GM18873 (cell line): Measurements from ENCODE around the gene AMD1.
"Not testable (repeated sequence)": the region's sequence is repeated elsewhere in the genome, so short reads cannot be mapped to it uniquely, and the experiment has no call there.

Source experiments
- ATAC-seq: cut with Tn5 transposase; IDR thresholded peaks from one replicate; pipeline ENCODE4 v1.9.1; 2021; ENCODE audit warnings: mild to moderate bottlenecking, moderate library complexity, moderate number of reproducible peaks; ENCODE audit not compliant: unreplicated experiment, low FRiP score

The AMD1 gene

GRCh38 chr6:110876806-110877564 lies 2.4 kb downstream of the AMD1 start:
- ATAC-seq, result no peak

GRCh38 chr6:110877569-110877968 lies 3.0 kb downstream of the AMD1 start:
- ATAC-seq, result no peak

- no peak for ATAC-seq
These were observed 4.4 kb downstream of the AMD1 start for GRCh38 chr6:110878751-110879522.

DNA sequence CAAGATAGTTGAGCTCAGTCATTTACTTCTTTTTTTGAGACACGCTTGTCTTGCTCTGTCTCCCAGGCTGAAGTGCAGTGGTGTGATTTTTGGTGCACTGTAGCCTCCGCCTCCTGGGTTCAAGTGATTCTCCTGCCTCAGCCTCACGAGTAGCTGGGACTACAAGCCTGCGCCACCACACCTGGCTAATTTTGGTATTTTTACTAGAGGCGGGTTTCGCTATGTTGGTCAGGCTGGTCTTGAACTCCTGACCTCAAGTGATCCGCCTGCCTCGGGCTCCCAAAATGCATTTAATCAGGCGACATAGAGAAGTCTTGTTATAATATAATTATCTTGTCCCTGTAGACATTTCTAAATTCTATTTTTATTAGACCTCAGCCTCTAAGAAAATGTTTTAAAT lies 6.1 kb downstream of the AMD1 start:
- ATAC-seq, result no peak

- no peak for ATAC-seq
These were observed 7.1 kb downstream of the AMD1 start for GRCh38 chr6:110881546-110882273.

GRCh38 chr6:110882274-110882619 lies 7.7 kb downstream of the AMD1 start:
- no peak for ATAC-seq

- no peak for ATAC-seq
These were observed 8.4 kb downstream of the AMD1 start for GRCh38 chr6:110882824-110883554.

- no peak for ATAC-seq
These were observed 9.7 kb downstream of the AMD1 start for GRCh38 chr6:110884321-110884720.

DNA sequence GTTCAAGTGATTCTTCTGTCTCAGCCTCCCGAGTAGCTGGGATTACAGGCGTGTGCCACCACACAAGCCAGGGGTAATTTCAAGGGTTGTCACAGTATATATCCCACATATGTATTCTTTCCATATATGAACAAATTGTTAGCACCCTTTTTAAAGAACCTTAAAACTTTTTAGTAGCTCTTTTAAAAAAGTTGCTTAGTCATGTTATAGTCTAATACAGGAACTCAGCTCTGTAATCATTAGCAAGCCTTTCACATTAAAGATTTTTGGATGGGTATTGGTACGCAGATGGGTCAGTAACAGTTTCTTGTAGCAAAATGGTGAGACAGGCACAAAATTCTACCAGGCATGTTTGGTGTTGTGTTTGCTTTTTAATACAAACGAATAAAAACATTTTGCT lies 10.9 kb downstream of the AMD1 start:
- no peak for ATAC-seq

- no peak for ATAC-seq
These were observed 12.1 kb downstream of the AMD1 start for GRCh38 chr6:110886555-110887167.

- ATAC-seq, result no peak
These were observed 15.7 kb downstream of the AMD1 start for GRCh38 chr6:110890288-110890687.

GRCh38 chr6:110895907-110896608 lies 21.5 kb downstream of the AMD1 start:
- ATAC-seq, result no peak

- ATAC-seq, result no peak
These were observed 22.8 kb downstream of the AMD1 start for GRCh38 chr6:110897433-110897832.

- no peak for ATAC-seq
These were observed 23.5 kb downstream of the AMD1 start for GRCh38 chr6:110898111-110898510.

- no peak for ATAC-seq
These were observed 25.5 kb downstream of the AMD1 start for GRCh38 chr6:110900028-110900598.

- not testable (repeated sequence) for ATAC-seq
These were observed 27.0 kb downstream of the AMD1 start for GRCh38 chr6:110901601-110902000.

DNA sequence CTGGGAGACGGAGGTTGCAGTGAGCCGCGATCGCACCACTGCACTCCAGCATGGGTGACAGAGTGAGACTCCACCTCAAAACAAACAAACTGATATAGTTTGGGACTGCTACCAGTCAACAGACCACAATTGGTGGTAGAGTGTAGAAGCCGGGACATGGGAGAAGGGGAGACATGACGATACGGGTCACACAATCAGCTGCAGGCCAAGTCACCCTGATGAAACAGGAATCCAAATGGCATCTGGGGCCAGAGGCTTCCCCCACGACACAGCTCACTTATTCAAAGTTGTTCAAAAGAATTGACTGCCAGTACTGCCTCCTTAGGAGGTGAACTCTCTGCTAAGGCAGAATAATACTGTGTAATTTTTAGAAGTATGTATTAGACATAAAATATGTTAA lies 27.5 kb downstream of the AMD1 start:
- ATAC-seq, result no peak

DNA sequence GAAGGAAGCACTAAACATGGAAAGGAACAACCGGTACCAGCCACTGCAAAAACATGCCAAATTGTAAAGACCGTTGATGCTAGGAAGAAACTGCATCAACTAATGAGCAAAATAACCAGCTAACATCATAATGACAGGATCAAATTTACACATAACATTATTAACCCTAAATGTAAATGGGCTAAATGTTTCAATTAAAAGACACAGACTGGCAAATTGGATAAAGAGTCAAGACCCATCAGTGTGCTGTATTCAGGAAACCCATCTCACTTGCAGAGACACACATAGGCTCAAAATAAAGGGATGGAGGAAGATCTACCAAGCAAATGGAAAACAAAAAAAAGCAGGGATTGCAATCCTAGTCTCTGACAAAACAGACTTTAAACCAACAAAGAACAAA lies 31.7 kb downstream of the AMD1 start:
- ATAC-seq, result not testable (repeated sequence)

GRCh38 chr6:110930781-110931180 lies 56.2 kb downstream of the AMD1 start:
- no peak for ATAC-seq
